GM18502 (cell line): ENCODE data around the gene RHOXF1.
"Not testable (repeated sequence)": the region's sequence is repeated elsewhere in the genome, so short reads cannot be mapped to it uniquely, and the experiment has no call there.

Experiments used
- ATAC-seq: cut with Tn5 transposase; IDR thresholded peaks from one replicate; pipeline ENCODE4 v1.9.1; 2021; ENCODE audit warnings: mild to moderate bottlenecking; ENCODE audit not compliant: unreplicated experiment, poor library complexity

The RHOXF1 gene, protein sequence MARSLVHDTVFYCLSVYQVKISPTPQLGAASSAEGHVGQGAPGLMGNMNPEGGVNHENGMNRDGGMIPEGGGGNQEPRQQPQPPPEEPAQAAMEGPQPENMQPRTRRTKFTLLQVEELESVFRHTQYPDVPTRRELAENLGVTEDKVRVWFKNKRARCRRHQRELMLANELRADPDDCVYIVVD

DNA sequence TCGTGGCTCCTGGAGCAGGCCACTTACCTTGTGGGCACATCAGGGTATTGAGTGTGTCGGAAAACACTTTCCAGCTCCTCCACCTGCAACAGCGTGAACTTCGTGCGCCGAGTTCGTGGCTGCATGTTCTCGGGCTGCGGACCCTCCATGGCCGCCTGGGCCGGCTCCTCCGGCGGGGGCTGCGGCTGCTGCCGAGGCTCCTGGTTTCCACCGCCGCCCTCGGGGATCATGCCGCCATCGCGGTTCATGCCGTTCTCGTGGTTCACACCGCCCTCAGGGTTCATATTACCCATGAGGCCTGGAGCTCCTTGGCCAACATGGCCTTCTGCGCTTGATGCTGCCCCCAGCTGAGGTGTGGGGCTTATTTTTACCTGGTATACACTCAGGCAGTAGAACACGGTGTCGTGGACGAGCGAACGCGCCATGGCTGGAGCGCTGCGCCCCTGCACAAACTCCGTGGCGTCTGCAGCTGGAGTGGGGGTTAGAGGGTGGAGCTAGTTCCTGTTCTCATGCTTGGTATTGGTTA is at the start of gene RHOXF1:
Gene RHOXF1 (minus strand): TSS at position 476 of the 526 bp plus-strand sequence. CDS start 51 bp downstream, at position 425.
- no peak for ATAC-seq

DNA sequence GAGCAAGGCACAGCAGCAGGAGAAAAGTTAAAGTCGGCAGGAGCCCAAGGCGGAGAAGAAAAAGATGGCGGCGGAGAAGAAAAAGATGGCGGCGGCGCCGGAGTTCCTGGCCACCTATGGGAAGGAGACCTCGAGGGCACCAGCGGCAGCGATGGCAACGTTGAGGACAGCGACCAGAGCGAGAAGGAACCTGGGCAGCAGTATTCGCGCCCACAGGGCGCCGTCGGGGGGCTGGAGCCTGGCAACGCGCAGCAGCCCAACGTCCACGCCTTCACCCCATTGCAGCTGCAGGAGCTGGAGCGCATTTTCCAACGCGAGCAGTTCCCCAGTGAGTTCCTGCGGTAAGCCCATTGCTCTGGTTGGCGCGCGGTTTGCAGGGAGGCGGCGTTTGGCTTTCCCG is 43.4 kb upstream of the RHOXF1 start:
- ATAC-seq, result not testable (repeated sequence)

DNA sequence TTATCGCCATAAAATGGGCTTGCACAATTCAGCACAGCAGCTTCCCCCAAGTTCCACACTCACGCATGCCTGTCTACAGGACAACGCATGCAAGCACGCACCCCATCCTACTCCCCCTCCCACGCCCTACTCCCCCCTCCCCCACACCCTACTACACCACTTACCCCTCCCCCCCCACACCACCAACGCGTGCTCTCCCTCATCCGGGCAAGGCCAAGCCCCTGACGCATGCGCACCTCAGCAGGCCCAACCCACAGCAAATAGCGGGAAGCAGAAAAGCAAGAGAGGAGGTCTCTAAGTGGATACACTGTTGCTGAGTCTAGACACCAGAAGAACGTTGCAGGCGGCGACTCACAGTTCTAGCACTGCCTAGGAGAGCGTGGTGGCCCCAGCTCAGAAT is 42.6 kb upstream of the RHOXF1 start, which contains the start of gene RHOXF2:
Gene RHOXF2 (plus strand): TSS at position 301 of the 400 bp plus-strand sequence. CDS start 138 bp downstream, outside the sequence.
- ATAC-seq, result not testable (repeated sequence)

DNA sequence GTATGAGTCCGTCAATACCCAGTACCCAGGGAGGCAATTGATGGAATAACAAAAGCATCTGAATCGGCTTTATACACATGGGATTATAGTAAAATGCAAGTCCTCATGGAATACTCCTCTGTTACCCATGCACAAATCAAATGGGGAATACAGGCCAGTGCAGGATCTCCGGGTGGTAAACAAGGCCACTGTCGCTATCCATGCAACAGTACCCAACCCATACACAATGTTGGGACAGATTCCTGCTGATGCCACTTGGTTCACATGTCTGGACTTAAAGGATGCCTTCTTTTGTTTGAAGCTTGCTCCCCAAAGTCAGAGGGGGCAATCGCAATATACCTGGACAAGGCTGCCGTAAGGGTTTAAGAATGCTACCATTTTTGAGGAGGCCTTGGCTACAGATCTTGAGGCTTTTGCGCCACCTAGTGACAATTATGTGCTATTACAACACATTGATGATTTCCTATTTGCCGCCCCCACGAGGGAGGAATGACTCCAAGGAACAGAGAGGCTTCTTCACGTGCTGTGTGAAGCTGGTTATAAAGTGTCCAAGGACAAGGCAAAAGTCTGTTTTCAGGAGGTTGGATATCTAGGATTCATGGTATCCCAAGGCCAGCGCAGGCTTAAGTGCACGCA is 34.5 kb upstream of the RHOXF1 start:
- not testable (repeated sequence) for ATAC-seq

DNA sequence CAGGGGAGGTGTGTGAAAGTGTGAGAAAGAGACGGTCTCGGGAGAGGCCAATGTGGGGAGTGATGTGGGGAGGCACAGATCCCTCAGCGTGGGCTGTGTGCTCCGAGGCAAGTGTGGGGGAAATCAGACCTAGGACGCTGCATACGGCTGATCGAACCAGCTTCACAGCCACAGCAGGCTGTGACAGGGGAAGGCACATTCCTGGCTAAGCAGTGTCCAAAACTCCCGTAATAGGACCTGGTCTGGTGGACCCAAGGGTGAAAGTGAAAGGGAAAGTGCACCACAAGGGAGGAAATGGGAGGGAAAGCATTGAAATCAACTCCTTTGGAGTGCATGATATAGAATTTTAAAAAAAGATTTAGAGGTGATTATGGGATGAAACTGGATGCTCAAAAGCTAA is 31.8 kb upstream of the RHOXF1 start:
- no peak for ATAC-seq

DNA sequence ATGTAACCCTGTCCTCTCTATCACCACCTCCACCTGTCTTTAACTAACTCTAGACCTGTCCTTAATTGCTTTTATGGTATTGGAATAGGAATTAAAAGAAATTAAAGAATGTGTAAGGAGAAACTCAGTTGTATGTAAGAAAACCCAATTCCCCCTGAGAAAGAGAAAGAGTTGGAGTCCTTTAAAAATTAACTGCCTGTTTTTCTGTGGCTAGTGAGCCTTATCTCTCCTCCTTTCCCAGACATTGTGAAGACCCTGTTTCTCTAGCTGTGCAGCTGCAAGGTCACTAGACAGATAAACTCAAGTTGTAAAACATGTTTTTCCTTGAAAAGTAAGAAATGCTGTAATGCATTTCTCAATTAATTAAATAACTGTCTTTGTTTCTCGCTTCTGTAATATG is 30.6 kb upstream of the RHOXF1 start:
- not testable (repeated sequence) for ATAC-seq

DNA sequence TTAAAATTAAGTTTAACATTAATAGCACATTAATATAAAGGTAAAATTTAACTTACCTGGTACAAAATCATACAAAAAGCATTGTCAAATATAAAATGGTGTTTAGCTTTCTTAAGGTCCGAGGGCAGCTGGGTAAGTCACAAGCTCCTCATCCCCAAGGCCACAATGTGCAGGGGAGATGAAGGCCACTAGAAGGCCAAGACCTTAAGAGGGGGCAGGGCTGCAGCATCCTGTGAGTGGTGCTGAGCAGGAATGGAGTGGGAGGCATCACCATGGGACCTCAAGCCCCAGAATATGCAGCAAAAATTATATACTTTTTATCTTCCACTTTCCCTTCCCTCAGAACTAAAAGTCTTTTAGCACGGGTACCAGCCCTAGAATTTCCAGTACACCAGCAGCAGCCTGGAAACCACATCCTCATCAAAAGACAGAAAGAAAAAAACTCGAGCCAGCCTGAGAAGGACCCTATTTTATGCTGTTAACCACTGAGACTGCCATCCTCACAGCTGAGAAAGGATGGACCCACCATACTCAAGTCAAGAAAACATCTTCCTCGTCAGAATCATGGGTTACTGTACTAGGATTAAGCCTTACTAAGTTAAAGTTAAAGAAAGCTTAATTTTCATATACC is 29.7 kb upstream of the RHOXF1 start:
- no peak for ATAC-seq

DNA sequence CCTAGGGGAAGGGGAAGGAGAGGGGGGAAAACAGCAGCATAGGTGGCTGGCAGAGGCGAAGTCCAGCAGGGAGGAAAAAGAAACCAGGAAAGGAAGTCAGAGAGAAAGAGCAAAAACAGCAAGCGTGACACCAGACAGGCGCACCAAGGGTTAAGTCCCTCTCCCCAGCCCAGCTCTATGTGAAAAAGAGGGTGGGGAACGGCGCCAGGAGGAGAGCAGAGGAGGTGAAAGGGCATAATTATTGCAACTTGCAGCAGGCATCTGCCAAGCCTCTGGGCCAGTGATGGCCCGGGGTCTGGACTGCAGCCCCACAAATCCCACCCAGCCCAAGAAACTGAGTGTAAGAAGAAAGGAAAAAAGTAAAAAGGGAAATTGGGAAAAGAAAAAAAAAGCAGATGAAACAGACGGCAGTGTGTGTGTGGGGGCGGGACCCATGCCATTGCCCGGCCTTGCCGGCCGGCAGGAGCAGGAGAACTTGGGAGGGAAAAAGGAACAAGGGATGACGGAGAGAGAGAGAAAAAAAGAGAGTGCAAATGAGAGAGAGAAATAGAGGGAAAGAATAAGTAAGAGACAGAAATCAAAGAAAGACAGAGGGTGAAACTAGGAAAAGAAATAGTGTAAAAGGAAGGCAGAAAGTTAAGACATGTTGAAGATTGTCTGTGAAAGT is 28.6 kb upstream of the RHOXF1 start:
- no peak for ATAC-seq

DNA sequence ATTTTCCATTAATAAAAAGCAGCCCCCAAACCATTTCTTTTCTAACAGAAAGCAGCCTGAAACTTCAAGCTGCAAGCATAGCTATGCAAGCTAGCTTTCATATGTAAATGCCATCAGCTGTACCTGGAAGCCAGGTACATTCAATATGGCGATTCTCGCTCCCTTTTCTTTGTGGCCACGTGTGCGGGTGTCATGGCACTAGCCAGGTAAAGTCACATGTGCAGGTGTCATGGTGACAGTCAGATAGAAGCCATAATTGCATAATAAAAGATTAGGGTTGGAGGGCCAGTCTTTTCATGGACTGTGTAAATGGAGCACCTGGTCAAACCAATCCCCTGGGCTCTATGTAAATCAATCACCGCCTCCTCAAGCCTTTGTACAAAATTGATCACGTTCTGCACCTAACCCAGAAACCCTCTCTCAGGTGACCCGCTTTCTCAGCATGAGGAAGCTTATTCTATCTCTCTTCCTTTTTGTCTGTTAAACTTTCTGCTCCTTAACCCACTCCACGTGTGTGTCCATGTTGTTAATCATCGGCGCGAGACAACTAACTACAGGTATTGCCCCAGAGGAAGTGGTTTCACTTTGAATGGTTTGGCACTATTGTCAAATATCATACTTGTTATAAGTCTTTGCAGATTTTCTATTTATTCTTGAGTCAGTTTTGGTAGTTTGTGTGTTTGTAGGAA is 24.7 kb upstream of the RHOXF1 start:
- no peak for ATAC-seq

DNA sequence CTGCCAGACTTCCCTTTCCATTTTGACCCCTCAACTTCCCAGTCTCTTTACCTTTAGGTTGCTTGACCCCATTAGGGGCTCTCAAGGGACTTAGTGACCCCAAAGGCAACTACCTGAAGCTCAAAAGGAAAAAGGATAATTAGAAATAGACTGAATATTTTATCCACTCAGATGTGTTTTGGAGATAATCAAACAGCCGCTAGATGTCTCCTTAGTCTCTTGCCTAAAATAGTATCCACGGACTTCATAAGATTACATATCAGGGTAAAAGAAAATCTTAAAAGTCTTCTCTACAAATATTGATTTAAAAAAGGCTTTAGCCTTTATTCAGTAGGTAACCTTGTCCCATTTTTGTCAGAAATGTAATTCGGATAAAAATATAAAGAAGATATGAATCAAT is 21.7 kb upstream of the RHOXF1 start:
- ATAC-seq, result no peak

DNA sequence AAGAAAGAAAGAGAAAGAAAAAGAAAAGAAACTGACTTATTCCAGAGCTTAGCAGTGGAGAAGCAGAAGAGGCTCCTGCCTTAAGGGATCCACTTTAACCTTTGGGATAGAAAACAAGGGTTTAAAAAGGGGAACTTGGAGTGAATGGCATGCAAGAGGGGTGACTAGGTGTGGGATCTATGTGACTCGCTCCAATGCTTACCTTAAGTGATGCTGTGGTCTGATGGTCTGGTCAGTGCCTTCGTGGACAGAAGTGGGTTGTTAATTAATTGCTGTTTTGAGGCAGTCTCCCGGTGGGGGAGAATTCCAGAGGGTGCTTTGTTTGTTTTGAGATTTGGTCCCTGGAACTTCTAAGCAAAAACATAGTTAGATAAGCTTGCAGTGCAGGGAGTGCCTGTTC is 21.1 kb upstream of the RHOXF1 start:
- ATAC-seq, result no peak

DNA sequence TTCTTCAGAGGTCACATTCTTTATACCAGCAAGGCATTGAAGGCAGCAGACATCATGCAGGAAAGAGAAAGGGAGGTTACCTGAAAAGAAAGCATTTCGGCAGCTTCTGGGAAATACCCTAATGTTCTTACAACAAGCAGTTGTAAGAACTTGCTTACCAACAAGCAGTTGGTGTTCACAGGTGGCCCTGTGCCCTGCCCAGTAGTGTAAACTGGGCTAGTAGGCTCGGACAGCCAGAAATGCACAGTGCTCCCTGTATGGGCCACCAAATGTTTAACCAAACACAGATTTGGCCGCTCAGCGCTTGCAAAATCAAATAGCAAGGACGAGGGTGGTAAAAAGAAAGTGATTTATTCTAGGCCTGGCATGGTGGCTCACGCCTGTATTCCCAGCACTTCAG is 20.4 kb upstream of the RHOXF1 start:
- no peak for ATAC-seq

DNA sequence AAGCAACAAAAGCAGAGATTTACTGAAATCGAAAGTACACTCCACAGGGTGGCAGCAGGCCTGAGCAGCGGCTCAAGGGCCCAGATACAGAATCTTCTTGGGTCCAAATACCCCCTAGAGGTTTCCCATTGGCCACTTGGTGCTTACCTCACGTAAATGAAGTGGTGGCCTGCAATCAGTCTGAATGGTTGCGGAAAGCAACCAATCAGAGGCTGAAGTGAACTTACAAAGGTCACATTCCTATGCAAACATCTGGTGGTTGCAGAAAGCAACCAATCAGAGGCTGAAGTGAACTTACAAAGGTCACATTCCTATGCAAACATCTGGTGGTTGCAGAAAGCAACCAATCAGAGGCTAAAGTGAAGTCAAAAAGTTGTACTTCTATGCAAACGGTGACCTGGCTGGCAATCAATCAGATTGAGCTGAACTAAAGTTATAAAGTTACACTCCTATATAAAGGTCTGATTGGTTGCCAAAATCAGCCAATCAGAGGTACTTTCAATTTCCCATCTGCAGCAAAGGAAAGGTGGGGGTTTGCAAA is 12.7 kb upstream of the RHOXF1 start:
- not testable (repeated sequence) for ATAC-seq

DNA sequence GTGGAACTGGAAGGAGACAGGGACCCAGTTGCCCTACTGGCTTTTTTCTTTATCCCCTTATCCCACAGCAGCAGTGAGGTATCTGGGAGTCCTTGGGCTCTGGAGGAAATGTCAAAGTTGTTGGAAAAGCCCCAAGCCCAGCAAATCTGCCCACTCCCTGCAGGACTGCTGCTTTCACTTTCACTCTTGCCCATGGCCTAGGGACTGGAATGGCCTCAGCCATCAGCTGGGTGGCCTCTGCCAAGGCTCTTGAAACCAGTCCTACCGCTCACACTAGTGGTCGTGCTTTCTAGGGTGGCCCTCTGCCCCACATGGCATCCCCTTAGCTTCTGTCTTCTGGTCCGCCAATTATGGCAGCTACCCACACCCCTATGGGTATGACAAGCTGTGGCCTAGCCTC is 9.7 kb upstream of the RHOXF1 start:
- ATAC-seq, result no peak

DNA sequence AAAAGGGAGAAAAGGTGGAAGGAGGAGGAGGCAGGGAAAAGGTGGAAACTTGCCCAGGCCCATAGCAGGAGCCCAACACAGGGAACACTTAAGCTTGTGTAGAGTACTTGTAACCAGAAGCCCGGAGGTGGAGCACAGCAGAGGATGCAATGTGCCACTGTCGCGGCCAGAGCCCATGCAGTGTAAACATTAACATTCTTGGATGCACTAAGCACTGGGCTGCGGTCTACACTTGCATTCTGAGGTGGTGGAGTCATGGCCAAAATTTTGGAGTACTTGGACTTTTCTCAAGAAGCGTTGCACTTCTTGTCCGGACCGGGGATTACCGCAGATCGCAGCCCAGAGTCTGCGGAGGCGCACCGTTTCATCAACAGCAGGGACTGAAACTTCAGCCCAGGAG is 4.5 kb upstream of the RHOXF1 start:
- no peak for ATAC-seq

DNA sequence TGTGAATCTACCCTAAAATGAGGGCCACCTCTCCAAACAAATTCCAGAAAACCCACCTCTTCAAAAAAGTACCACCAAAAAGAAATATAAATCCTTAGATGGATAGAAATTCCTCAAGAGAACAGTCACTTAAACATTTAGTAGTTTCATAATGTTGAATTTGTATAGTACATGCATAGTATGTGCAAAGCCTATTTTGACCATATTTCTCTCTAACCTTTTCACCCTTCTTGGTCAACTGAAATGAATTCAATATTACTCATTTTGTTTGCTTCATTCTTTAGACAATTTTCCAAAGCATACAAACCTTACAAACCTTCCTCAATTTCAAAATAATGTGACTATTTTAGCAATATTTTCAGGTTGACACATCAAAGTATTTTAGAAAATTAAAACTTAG is 4.1 kb downstream of the RHOXF1 start:
- ATAC-seq, result no peak

DNA sequence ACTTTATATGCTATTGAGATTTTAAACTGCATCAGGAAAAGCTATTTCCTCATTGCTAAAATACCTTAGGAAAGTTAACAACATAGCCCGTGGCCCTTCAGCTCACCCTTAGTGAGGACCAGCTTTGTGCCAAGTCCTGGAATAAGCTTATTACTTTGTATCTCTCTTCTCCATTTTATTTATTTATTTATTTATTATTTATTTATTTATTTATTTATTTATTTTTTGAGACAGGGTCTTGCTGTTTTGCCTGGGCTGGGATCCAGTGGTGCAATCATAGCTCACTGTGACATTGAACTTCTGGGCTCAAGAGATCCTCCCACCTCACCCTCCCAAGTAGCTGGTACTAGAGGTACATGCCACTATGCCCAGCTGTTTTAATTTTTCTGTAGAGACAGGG is 6.3 kb downstream of the RHOXF1 start:
- ATAC-seq, result no peak

DNA sequence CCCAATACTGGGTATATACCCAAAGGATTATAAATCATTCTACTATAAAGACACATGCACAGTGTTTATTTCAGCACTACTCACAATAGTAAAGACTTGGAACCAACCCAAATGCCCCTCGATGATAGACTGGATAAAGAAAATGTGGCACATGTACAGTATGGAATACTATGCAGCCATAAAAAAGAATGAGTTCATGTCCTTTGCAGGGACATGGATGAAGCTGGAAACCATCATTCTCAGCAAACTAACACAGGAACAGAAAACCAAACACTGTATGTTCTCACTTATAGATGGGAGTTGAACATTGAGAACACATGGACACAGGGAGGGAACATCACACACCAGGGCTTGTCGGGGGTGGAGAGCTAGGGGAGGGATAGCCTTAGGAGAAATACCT is 11.0 kb downstream of the RHOXF1 start:
- not testable (repeated sequence) for ATAC-seq

DNA sequence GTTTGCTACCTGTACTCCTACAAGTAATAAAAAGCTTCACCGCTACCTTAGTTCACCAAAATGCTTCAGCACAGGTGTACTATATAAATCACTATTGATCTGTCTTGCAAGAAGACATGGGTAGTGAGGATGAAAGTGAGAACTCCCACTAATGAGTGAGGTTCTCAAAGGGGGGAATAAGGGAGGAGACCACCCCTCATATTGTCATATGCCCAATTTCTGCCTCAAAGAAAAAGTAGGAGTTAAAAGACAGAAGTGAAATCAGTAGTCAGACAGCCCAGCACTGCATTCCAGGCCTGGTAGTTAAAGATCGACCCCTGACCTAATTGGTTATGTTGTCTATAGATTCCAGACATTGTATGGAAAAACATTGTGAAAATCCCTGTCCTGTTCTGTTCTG is 14.7 kb downstream of the RHOXF1 start:
- ATAC-seq, result not testable (repeated sequence)

DNA sequence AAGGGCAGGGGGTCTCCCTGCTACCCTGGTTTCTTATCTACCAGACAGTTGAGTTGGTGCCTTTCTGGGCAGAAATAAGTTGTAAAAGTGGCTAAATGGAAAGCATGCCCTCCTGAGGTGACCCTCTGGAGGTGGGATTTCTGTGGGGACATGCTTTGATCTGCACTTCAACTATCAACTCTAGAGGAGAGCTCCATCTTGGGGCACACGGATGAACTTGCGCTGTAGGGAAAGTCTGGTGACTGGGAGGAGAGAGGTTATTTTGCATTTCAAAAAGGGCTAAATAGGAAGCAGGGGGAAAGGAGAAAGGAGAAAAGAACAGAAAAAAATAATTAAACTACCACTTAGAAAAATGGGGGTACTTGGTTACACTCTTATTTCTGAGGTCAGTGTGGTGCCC is 25.5 kb downstream of the RHOXF1 start:
- ATAC-seq, result no peak
